ENCODE results near the gene SLC35F6.

Gene SLC35F6, protein sequence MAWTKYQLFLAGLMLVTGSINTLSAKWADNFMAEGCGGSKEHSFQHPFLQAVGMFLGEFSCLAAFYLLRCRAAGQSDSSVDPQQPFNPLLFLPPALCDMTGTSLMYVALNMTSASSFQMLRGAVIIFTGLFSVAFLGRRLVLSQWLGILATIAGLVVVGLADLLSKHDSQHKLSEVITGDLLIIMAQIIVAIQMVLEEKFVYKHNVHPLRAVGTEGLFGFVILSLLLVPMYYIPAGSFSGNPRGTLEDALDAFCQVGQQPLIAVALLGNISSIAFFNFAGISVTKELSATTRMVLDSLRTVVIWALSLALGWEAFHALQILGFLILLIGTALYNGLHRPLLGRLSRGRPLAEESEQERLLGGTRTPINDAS

GRCh38 chr2:26764078-26764887 lies at the start of gene SLC35F6:
SLC35F6 (plus strand) TSS chr2:26764284; CDS start chr2:26764350, 66 bp downstream.
- H3K4me3 ChIP-seq (ENCODE audit: low read length), result peak within 1 kb of the TSS; percentile 91
- TF ChIP-seq CTCF (conservative IDR thresholded peaks at IDR 0.05; ENCODE audit: low read depth, low read length), result no peak
- no peak for DNase-seq (ENCODE audit: low read depth)

DNA sequence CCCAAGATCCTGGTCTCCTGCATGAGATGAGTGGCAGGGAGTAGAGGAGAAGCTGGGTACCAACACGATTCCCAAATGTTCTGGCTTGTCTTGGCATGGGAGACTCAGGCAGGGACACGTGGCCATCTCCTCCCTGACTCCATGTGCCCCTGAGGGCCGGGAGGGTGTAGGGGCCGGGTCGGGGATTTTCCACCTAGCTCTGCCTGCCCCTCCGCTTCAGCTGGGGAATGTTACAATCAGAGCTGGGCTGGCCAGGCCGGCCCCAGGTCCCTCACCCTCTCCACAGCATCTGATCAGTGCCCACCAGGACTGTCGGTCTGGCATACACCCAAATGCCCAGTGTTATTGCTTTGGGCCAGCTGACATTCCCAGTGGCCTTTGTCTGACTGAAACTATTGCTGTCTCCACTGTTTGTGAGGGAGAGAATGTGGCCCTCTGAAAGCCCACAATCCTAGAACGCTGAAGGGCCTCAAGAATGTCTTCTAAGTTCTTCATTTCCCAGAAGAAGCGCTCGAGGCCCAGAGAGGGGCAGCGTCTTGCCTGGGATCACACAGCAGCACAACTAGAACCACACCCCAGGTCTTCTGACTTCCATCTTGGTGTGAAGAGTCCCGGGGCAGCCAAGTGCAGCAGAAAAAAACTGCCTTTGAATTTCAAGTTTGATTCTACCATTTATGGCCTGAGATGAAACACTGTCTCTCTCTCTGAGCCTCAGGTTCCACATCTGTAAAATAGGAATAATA lies 48.4 kb upstream of the SLC35F6 start:
- no peak overlapping the region for H3K4me3 ChIP-seq (ENCODE audit: low read length)
- TF ChIP-seq CTCF (conservative IDR thresholded peaks at IDR 0.05; ENCODE audit: low read depth, low read length), result no peak
- DNase-seq (ENCODE audit: low read depth), result no peak

GRCh38 chr2:26716340-26716739 lies 47.7 kb upstream of the SLC35F6 start:
- no peak overlapping the region for H3K4me3 ChIP-seq (ENCODE audit: low read length)
- DNase-seq (ENCODE audit: low read depth), result no peak
- TF ChIP-seq CTCF (conservative IDR thresholded peaks at IDR 0.05; ENCODE audit: low read depth, low read length), result no peak

DNA sequence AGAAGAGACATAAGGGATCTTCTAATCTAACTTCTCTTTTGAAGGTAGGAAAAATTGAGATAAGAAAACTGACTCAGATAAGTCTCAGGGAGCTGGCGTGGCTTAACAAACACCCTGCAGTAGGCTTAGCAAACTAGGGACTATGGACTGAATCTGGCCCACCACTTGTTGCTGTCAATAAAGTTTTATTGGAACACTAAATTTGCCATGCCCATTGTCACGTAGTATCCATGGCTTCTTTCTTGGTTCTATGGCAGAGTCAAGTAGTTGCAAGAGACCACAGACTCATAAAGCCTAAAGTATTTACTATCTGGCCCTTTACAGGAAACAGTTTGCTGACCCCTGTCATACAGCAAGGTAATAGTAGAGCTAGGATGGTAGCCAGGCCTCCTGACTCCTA lies 47.3 kb upstream of the SLC35F6 start:
- no peak for DNase-seq (ENCODE audit: low read depth)
- no peak for TF ChIP-seq CTCF (conservative IDR thresholded peaks at IDR 0.05; ENCODE audit: low read depth, low read length)

GRCh38 chr2:26717362-26717761 lies 46.7 kb upstream of the SLC35F6 start:
- no peak for TF ChIP-seq CTCF (conservative IDR thresholded peaks at IDR 0.05; ENCODE audit: low read depth, low read length)
- H3K4me3 ChIP-seq (ENCODE audit: low read length), result no peak overlapping the region
- no peak for DNase-seq (ENCODE audit: low read depth)

More for the DNA sequence above, 47.3 kb upstream of the SLC35F6 start:
- no peak overlapping the region for H3K4me3 ChIP-seq (ENCODE audit: low read length)

- TF ChIP-seq CTCF (conservative IDR thresholded peaks at IDR 0.05; ENCODE audit: low read depth, low read length), result no peak
- no peak overlapping the region for H3K4me3 ChIP-seq (ENCODE audit: low read length)
- no peak for DNase-seq (ENCODE audit: low read depth)
Observed at GRCh38 chr2:26718949-26719686, 45.0 kb upstream of the SLC35F6 start.

Measured in retinal pigment epithelial cell (primary cell).